Measurements from ENCODE around the gene IDE. TPM values are rescaled to one million over a fixed set of nuclear protein-coding genes. Genes with fewer than 3 reads are reported as not detected.

IDE gene
- total and polyA plus RNA-seq, 2 of the 13 experiments (the other 11 are each of a cell fraction or from before 2014, with no cell fraction given), result 16.1 to 52.1 TPM

DNA sequence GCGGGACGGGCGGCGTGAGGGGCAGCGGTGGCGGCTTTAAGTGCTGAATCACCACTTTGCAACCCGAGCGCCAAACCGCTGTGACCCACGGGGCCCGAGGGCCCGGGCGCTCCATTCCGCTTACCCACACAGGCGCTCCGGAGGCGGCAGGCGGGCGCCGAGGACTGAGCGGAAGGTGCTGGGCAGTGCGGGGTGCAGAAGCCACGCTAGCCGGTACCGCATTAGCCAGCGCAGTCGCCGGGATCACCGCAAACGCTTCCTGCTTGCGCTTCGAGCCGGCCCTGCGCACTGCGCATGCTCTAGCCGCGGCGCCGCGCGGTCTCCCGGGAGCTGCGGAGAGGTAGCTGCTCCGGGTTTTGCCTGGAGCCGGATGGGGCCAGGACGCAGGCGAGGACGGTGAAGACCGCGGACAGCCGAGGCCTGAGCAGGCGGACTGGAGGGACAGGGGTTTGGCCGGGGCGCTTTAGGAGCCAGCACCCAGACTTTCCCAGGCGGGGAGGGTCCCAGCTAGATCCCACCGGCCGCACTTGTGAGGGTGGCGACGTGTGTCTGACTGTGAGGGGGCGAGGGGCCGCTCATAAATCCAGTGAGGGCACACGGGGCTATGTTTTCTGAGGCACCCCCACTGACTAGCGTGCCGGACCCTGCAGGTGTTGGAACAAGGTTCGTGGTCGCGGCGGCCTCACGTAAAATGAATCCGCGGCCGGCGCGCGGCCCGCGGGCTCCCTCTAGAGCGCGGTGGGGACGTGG, at the start of gene IDE (continued):
- 0 out of 2 replicates have a peak, but pooled peaks have one; percentile 83 for TF ChIP-seq ZNF33A (CRISPR knock-in tag; IDR thresholded peaks at IDR 0.05; ENCODE audit: borderline replicate concordance)
- TF ChIP-seq ZFY (CRISPR knock-in tag; IDR thresholded peaks at IDR 0.05), result peak; percentile 93
- no peak for TF ChIP-seq TCF12 (IDR thresholded peaks at IDR 0.05)
- TF ChIP-seq TCF12 (CRISPR knock-in tag; IDR thresholded peaks at IDR 0.05), result peak; percentile 69; the same call in 1 of the 2 replicates
- TF ChIP-seq, protein P1, sequence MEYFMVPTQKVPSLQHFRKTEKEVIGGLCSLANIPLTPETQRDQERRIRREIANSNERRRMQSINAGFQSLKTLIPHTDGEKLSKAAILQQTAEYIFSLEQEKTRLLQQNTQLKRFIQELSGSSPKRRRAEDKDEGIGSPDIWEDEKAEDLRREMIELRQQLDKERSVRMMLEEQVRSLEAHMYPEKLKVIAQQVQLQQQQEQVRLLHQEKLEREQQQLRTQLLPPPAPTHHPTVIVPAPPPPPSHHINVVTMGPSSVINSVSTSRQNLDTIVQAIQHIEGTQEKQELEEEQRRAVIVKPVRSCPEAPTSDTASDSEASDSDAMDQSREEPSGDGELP (IDR thresholded peaks at IDR 0.05; ENCODE audit: borderline replicate concordance, low read depth), result peak; percentile 22; the same call in 1 of the 2 replicates
- TF ChIP-seq RNF2 (conservative IDR thresholded peaks at IDR 0.05; ENCODE audit: low read depth), result 0 out of 2 replicates have a peak, but pooled peaks have one; percentile 68
- peak; percentile 88 for TF ChIP-seq ZNF335 (CRISPR knock-in tag; IDR thresholded peaks at IDR 0.05)
- no peak for TF ChIP-seq PLSCR1 (CRISPR knock-in tag; IDR thresholded peaks at IDR 0.05; ENCODE audit: borderline replicate concordance)
- TF ChIP-seq ZNF362 (CRISPR knock-in tag; IDR thresholded peaks at IDR 0.05; ENCODE audit: borderline replicate concordance), result 0 out of 2 replicates have a peak, but pooled peaks have one; percentile 19
- peak; percentile 92; the same call in 1 of the 2 replicates for TF ChIP-seq ZNF350 (CRISPR knock-in tag; IDR thresholded peaks at IDR 0.05; ENCODE audit: borderline replicate concordance, low read depth)
- 0 out of 2 replicates have a peak, but pooled peaks have one; percentile 78 for TF ChIP-seq ZNF20 (CRISPR knock-in tag; IDR thresholded peaks at IDR 0.05)
- TF ChIP-seq ZNF17 (CRISPR knock-in tag; IDR thresholded peaks at IDR 0.05), result 0 out of 2 replicates have a peak, but pooled peaks have one; percentile 28
- TF ChIP-seq ZBTB40 (IDR thresholded peaks at IDR 0.05), result no peak
- no peak; the same call in 1 of the 2 replicates for TF ChIP-seq ZBTB40 (CRISPR knock-in tag; IDR thresholded peaks at IDR 0.05)
- peak; percentile 33; the same call in 1 of the 2 replicates for TF ChIP-seq CBX5 (CRISPR knock-in tag; IDR thresholded peaks at IDR 0.05; ENCODE audit: borderline replicate concordance)
- TF ChIP-seq CHD2 (IDR thresholded peaks at IDR 0.05; ENCODE audit: low read depth, low read length), result peak; percentile 47
- TF ChIP-seq MYC (CRISPR knock-in tag; IDR thresholded peaks at IDR 0.05; ENCODE audit: borderline replicate concordance), result peak; percentile 93

Data from HepG2 (cell line).